Endothelial cell of umbilical vein (primary cell): ENCODE results near the gene GFER.

Experiments
- CTCF ChIP-seq, 2 donors: IDR thresholded peaks; 1 replicate in 1 of 2; 2 replicates in 1 of 2; pipeline ENCODE4 v1.5.1; 2011; ENCODE audit warnings: low read length in 2 of 2, mild to moderate bottlenecking in 2 of 2, moderate library complexity in 2 of 2, control low read depth in 1 of 2, inconsistent platforms in 1 of 2, low read depth in 1 of 2; ENCODE audit not compliant: insufficient read depth in 1 of 2; ENCODE audit errors: extremely low read depth in 1 of 2
- GATA2 ChIP-seq: IDR thresholded peaks from 2 replicates; pipeline ENCODE4 v1.7.0; 2011; ENCODE audit warnings: low read depth, mild to moderate bottlenecking, moderate library complexity, mixed read lengths, low read length; ENCODE audit not compliant: insufficient read length, insufficient read depth
- JUN ChIP-seq: IDR thresholded peaks from 2 replicates; pipeline ENCODE4 v1.6.1; 2011; ENCODE audit warnings: borderline replicate concordance, low read depth; ENCODE audit not compliant: insufficient read length, insufficient read depth
- MYC ChIP-seq: IDR thresholded peaks from one replicate; pipeline ENCODE4 v1.6.1; 2011; ENCODE audit warnings: mild to moderate bottlenecking, low read depth, low read length
- POLR2A ChIP-seq: IDR thresholded peaks from 2 replicates; pipeline ENCODE4 v1.6.1; 2012; ENCODE audit warnings: low read depth, mild to moderate bottlenecking, control low read depth, low read length
- POLR2AphosphoS5 ChIP-seq: IDR thresholded peaks from 2 replicates; pipeline ENCODE4 v1.6.1; 2012; ENCODE audit warnings: low read depth, mild to moderate bottlenecking, control low read depth, low read length, moderate library complexity; ENCODE audit not compliant: insufficient read depth

- TF ChIP-seq CTCF (IDR thresholded peaks at IDR 0.05; ENCODE audit: extremely low read depth in 1 of 2, insufficient read depth in 1 of 2, low read depth in 1 of 2, low read length in 2 of 2) (no peak), POLR2A (no peak), GATA2 (no peak), POLR2AphosphoS5 (no peak), JUN (no peak), MYC (no peak)
These were observed 40.0 kb downstream of the GFER start for GRCh38 chr16:2024032-2024420.
